HUDEP-2 (cell line): ENCODE measurements around the gene PANX2.

Source experiments
- DNase-seq, 76 experiments: peaks; one replicate each; lab custom pipeline; 2025; ENCODE audit not compliant: unreplicated experiment in 76 of 76; lab: John Stamatoyannopoulos, UW

Gene PANX2

GRCh38 chr22:50225200-50225969 lies 54.9 kb downstream of the PANX2 start:
- no peak for DNase-seq

GRCh38 chr22:50226063-50226874 lies 55.7 kb downstream of the PANX2 start:
- DNase-seq, result no peak

- no peak for DNase-seq
Measured at GRCh38 chr22:50226875-50227165, 56.3 kb downstream of the PANX2 start.

GRCh38 chr22:50227579-50228215 lies 57.2 kb downstream of the PANX2 start:
- DNase-seq, result no peak

- DNase-seq, result no peak
Measured at GRCh38 chr22:50228366-50228765, 57.8 kb downstream of the PANX2 start.

- DNase-seq, result no peak
Measured at GRCh38 chr22:50229370-50229769, 58.8 kb downstream of the PANX2 start.
